AG09319 (cell line): ENCODE measurements around the gene PCNX3.

ENCODE experiments used
- DNase-seq: peaks from one replicate; pipeline ENCODE4 v3.0.0-alpha.2; 2010; ENCODE audit warnings: low read depth; ENCODE audit errors: extremely low read depth
- TF ChIP-seq, protein P1 (sequence below): IDR thresholded peaks from 2 replicates; pipeline ENCODE4 v1.5.1; 2011; ENCODE audit warnings: low read depth, mild to moderate bottlenecking, inconsistent platforms, low read length, moderate library complexity

PCNX3 gene

DNA sequence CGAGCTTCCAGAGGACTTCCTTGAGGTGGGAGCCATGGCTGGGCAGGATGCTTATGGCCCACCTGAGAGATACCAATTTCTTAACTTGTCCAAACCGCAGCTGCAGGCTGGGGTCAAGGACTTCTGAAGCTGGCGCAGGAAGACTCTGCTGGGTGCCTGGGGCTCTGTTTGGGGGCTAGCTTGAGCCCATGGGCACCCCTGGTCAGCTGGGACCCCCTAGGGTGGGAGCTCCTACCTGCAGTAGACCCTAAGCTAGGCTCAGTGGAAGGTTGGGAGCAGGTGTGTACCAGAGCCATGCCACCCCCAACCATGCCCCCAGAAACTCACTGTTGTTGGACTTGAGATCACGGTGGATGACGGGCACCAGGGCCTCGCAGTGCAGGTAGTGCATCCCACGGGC is 2.9 kb upstream of the PCNX3 start:
- DNase-seq = no peak

DNA sequence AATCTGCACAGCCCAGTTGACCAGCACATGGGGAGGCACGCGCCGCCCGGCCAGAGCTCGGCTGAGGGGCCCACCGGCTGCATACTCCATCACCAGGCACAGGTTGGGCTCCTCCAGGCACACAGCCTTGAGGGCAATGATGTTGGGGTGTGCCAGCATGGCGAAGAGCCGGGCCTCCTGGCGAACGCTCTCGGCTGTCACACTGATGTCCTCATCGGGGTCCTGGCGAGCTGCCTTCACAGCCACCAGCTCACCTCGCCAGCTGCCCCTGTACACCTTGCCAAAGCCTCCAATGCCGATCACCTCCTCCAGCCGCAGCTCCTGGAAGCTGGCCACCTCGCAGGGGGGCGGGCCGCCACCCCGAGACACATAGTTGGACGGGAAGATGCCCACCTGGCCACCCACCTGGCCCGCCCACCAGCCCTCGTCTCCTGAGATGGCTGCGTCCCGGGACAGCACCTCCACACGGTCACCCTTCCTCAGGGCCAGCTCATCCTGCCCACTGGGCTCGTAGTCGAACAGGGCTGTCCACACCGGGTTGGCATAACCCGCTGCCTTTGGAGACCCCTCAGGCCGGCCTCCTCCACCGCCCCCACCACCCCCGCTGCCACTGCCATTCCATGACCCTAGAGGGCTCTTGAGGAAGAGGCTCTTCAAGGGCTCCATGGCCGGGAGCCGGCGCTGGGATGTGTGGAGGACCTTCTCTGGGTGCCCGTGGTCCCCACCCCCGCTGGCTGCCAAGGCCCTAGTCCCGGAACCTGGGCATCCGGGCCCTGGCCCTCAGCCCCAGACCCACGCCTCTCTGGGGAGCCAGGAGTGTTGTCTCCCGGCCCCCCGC is 2.3 kb upstream of the PCNX3 start:
- no peak for DNase-seq
- TF ChIP-seq, protein P1, sequence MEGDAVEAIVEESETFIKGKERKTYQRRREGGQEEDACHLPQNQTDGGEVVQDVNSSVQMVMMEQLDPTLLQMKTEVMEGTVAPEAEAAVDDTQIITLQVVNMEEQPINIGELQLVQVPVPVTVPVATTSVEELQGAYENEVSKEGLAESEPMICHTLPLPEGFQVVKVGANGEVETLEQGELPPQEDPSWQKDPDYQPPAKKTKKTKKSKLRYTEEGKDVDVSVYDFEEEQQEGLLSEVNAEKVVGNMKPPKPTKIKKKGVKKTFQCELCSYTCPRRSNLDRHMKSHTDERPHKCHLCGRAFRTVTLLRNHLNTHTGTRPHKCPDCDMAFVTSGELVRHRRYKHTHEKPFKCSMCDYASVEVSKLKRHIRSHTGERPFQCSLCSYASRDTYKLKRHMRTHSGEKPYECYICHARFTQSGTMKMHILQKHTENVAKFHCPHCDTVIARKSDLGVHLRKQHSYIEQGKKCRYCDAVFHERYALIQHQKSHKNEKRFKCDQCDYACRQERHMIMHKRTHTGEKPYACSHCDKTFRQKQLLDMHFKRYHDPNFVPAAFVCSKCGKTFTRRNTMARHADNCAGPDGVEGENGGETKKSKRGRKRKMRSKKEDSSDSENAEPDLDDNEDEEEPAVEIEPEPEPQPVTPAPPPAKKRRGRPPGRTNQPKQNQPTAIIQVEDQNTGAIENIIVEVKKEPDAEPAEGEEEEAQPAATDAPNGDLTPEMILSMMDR = no peak

More for the DNA sequence above, 2.9 kb upstream of the PCNX3 start:
- TF ChIP-seq, protein P1 = no peak

DNA sequence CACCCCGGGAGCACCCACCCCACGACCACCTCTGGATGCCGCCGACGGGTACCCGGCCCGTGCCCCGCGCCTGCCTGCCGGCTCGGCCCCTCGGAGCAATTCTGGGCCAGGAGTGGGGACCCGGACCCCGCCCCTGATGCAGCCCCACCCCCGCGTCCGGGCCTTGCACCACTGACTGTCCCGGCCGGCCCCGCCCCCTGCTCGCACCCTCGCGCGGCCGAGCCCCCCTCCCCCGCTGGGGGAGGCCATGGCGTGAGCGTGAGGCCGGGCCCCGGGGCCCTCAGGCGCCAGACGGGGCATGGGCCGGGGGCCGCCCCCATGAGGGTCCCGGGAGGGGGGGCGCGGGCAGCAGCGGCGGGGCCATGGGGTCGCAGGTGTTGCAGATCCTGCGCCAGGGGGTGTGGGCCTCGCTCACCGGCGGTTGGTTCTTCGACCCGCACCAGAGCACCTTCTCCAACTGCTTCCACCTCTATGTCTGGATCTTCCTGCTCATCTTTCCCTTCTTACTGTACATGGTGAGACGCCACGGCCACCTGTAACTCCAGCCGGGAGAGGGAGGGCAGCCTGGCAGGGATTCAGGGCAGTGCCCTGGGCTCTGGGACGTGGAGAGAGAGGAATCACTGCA is 486 bp downstream of the PCNX3 start:
- TF ChIP-seq, protein P1 = no peak
- DNase-seq = no peak

DNA sequence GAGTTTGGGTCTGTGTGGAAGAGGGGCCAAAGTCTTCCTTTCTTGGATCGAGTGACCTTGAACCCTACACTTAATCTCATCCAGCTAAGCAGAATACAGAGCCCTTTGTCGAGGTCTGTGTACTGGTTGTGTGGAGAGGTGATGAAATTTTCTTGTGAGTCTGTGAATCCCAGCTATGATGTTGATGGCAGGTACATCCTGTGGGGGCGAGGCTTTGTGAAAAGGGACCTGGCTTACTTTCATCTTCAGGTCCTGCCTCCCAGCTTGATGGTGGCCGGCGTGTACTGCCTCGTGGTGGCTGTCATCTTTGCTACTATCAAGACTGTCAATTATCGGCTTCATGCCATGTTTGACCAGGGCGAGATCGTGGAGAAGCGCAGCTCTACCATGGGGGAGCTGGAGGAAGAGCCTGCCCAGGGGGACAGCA is 1.0 kb downstream of the PCNX3 start:
- TF ChIP-seq, protein P1 = no peak
- DNase-seq = no peak

GRCh38 chr11:65617136-65617850 is 1.7 kb downstream of the PCNX3 start:
- TF ChIP-seq, protein P1 = no peak
- DNase-seq = no peak

GRCh38 chr11:65617990-65618751 is 2.6 kb downstream of the PCNX3 start:
- TF ChIP-seq, protein P1 = no peak
- no peak for DNase-seq
